Stimulated activated effector memory CD8-positive, alpha-beta T cell treated with anti-CD3 and anti-CD28 coated beads, Interleukin-12 subunit alpha, Interleukin-12 subunit beta, amount 100 ng/mL, for 72 hours (primary cell): ENCODE data around the gene CRIM1.

ENCODE experiments used
- ATAC-seq: fragments of 150-1000 bp; cut with Tn5 transposase; 2 replicates; pipeline ENCODE4 v1.10.0; 2021
- DNase-seq, 2 donors: peaks; one replicate each; pipeline ENCODE4 v3.0.0; 2021 to 2022; ENCODE audit warnings: low spot score in 2 of 2
- H3K27ac Mint-ChIP-seq: one replicate; pipeline ENCODE4 v1.8.0; 2022; ENCODE audit warnings: mild to moderate bottlenecking, mixed read lengths
- H3K36me3 Mint-ChIP-seq: one replicate; pipeline ENCODE4 v1.8.0; 2022; ENCODE audit warnings: mild to moderate bottlenecking, mixed read lengths
- H3K4me1 Mint-ChIP-seq: one replicate; pipeline ENCODE4 v1.8.0; 2022; ENCODE audit warnings: mixed read lengths
- H3K4me3 Mint-ChIP-seq: one replicate; pipeline ENCODE4 v1.8.0; 2022; ENCODE audit warnings: mild to moderate bottlenecking, mixed read lengths
- H3K9me3 Mint-ChIP-seq: one replicate; pipeline ENCODE4 v1.8.0; 2022; ENCODE audit warnings: mixed read lengths

Gene CRIM1

GRCh38 chr2:36456227-36457175 is 100.9 kb downstream of the CRIM1 start:
- no peak for ATAC-seq

GRCh38 chr2:36458106-36458505 is 102.5 kb downstream of the CRIM1 start:
- no peak for DNase-seq
- Mint-ChIP-seq H3K4me1 (no peaks in the 10 kb centered on the region), H3K36me3 (peaks cover 7% of the 10 kb centered on the region), H3K9me3 (no peaks in the 10 kb centered on the region), H3K27ac (no peak overlapping the region), H3K4me3 (no peak overlapping the region)
- ATAC-seq: no peak

More at GRCh38 chr2:36456227-36457175, 100.9 kb downstream of the CRIM1 start:
- no peak for DNase-seq
- Mint-ChIP-seq H3K9me3 (no peaks in the 10 kb centered on the region), H3K36me3 (peaks cover 6% of the 10 kb centered on the region), H3K4me3 (no peak overlapping the region), H3K4me1 (no peaks in the 10 kb centered on the region), H3K27ac (no peak overlapping the region)

- Mint-ChIP-seq H3K4me3 (no peak overlapping the region), H3K36me3 (peaks cover 7% of the 10 kb centered on the region), H3K9me3 (no peaks in the 10 kb centered on the region), H3K4me1 (peaks cover 8% of the 10 kb centered on the region), H3K27ac (no peak overlapping the region)
- no peak for ATAC-seq
- no peak for DNase-seq
Measured at GRCh38 chr2:36459725-36460137, 104.2 kb downstream of the CRIM1 start.

- no peak for DNase-seq
- peak; percentile 98 for ATAC-seq
- Mint-ChIP-seq H3K4me1 (peaks cover 8% of the 10 kb centered on the region), H3K9me3 (no peaks in the 10 kb centered on the region), H3K4me3 (no peak overlapping the region), H3K36me3 (peaks cover 13% of the 10 kb centered on the region), H3K27ac (no peak overlapping the region)
Measured at GRCh38 chr2:36461039-36461681, 105.6 kb downstream of the CRIM1 start.

GRCh38 chr2:36462311-36462935 is 106.8 kb downstream of the CRIM1 start:
- DNase-seq: no peak
- no peak for ATAC-seq
- no peak overlapping the region for H3K4me3 Mint-ChIP-seq
- no peaks in the 10 kb centered on the region for H3K9me3 Mint-ChIP-seq
- peaks cover 20% of the 10 kb centered on the region for H3K36me3 Mint-ChIP-seq
- peaks cover 8% of the 10 kb centered on the region for H3K4me1 Mint-ChIP-seq
- no peak overlapping the region for H3K27ac Mint-ChIP-seq

- peaks cover 20% of the 10 kb centered on the region for H3K36me3 Mint-ChIP-seq
- H3K4me3 Mint-ChIP-seq: no peak overlapping the region
- H3K9me3 Mint-ChIP-seq: no peaks in the 10 kb centered on the region
- no peak overlapping the region for H3K27ac Mint-ChIP-seq
- DNase-seq: no peak
- ATAC-seq: no peak
- peaks cover 8% of the 10 kb centered on the region for H3K4me1 Mint-ChIP-seq
Measured at GRCh38 chr2:36463365-36463764, 107.8 kb downstream of the CRIM1 start.

- peaks cover 8% of the 10 kb centered on the region for H3K4me1 Mint-ChIP-seq
- no peak for DNase-seq
- H3K27ac Mint-ChIP-seq: no peak overlapping the region
- no peak for ATAC-seq
- no peaks in the 10 kb centered on the region for H3K9me3 Mint-ChIP-seq
- H3K36me3 Mint-ChIP-seq: peaks cover 20% of the 10 kb centered on the region
- H3K4me3 Mint-ChIP-seq: no peak overlapping the region
Measured at GRCh38 chr2:36464006-36464721, 108.6 kb downstream of the CRIM1 start.

- Mint-ChIP-seq H3K4me1 (peaks cover 8% of the 10 kb centered on the region), H3K36me3 (peaks cover 18% of the 10 kb centered on the region), H3K4me3 (no peak overlapping the region), H3K9me3 (no peaks in the 10 kb centered on the region), H3K27ac (no peak overlapping the region)
- ATAC-seq (no peak), DNase-seq (no peak)
Measured at GRCh38 chr2:36466135-36466534, 110.6 kb downstream of the CRIM1 start.

GRCh38 chr2:36468463-36469105 is 113.0 kb downstream of the CRIM1 start:
- DNase-seq: no peak
- Mint-ChIP-seq H3K4me3 (no peak overlapping the region), H3K4me1 (peaks cover 3% of the 10 kb centered on the region), H3K9me3 (no peaks in the 10 kb centered on the region), H3K27ac (no peak overlapping the region), H3K36me3 (peaks cover 13% of the 10 kb centered on the region)
- ATAC-seq: no peak

GRCh38 chr2:36469106-36469477 is 113.5 kb downstream of the CRIM1 start:
- H3K27ac Mint-ChIP-seq: no peak overlapping the region
- no peak overlapping the region for H3K4me3 Mint-ChIP-seq
- H3K4me1 Mint-ChIP-seq: no peaks in the 10 kb centered on the region
- no peaks in the 10 kb centered on the region for H3K9me3 Mint-ChIP-seq
- peaks cover 13% of the 10 kb centered on the region for H3K36me3 Mint-ChIP-seq
- ATAC-seq (no peak), DNase-seq (no peak)

GRCh38 chr2:36469710-36470109 is 114.1 kb downstream of the CRIM1 start:
- H3K4me1 Mint-ChIP-seq: no peaks in the 10 kb centered on the region
- H3K36me3 Mint-ChIP-seq: peaks cover 13% of the 10 kb centered on the region
- no peak overlapping the region for H3K4me3 Mint-ChIP-seq
- ATAC-seq (no peak), DNase-seq (no peak)
- no peak overlapping the region for H3K27ac Mint-ChIP-seq
- H3K9me3 Mint-ChIP-seq: no peaks in the 10 kb centered on the region

GRCh38 chr2:36473230-36473629 is 117.7 kb downstream of the CRIM1 start:
- DNase-seq (no peak), ATAC-seq (no peak)
- no peaks in the 10 kb centered on the region for H3K4me1 Mint-ChIP-seq
- H3K4me3 Mint-ChIP-seq: no peak overlapping the region
- no peak overlapping the region for H3K27ac Mint-ChIP-seq
- peaks cover 13% of the 10 kb centered on the region for H3K9me3 Mint-ChIP-seq
- H3K36me3 Mint-ChIP-seq: peaks cover 22% of the 10 kb centered on the region

GRCh38 chr2:36476411-36476810 is 120.8 kb downstream of the CRIM1 start:
- Mint-ChIP-seq H3K36me3 (peaks cover 52% of the 10 kb centered on the region), H3K27ac (no peak overlapping the region), H3K4me3 (no peak overlapping the region), H3K9me3 (peaks cover 13% of the 10 kb centered on the region), H3K4me1 (no peaks in the 10 kb centered on the region)
- ATAC-seq (no peak), DNase-seq (no peak)

- Mint-ChIP-seq H3K36me3 (peaks cover 61% of the 10 kb centered on the region), H3K27ac (no peak overlapping the region), H3K4me1 (no peaks in the 10 kb centered on the region), H3K9me3 (peaks cover 13% of the 10 kb centered on the region), H3K4me3 (no peak overlapping the region)
- no peak for DNase-seq
- no peak for ATAC-seq
Measured at GRCh38 chr2:36477315-36477714, 121.7 kb downstream of the CRIM1 start.

GRCh38 chr2:36477746-36478145 is 122.2 kb downstream of the CRIM1 start:
- Mint-ChIP-seq H3K4me1 (no peaks in the 10 kb centered on the region), H3K4me3 (no peak overlapping the region), H3K27ac (no peak overlapping the region), H3K9me3 (peaks cover 13% of the 10 kb centered on the region), H3K36me3 (peaks cover 61% of the 10 kb centered on the region)
- DNase-seq (no peak), ATAC-seq (no peak)
